Uterus (tissue), 4 donors: ENCODE measurements around the gene SETDB2. TPM values are rescaled to one million over a fixed set of nuclear protein-coding genes. Genes with fewer than 3 reads are reported as not detected.

Experiments used
- DNase-seq, 2 donors: peaks; one replicate each; pipeline ENCODE4 v3.0.0-alpha.2; 2019 to 2020
- H3K27ac ChIP-seq, 2 donors: fragments of 200-600 bp; sonication (generic); 1 replicate in 1 of 2; 2 replicates in 1 of 2; pipeline ENCODE4 v1.5.1; 2016 to 2018
- H3K27me3 ChIP-seq, 2 donors: fragments of 200-600 bp; sonication (generic); one replicate each; pipeline ENCODE4 v1.5.1; 2018 to 2019; ENCODE audit warnings: control low read depth in 1 of 2
- H3K36me3 ChIP-seq, 2 donors: fragments of 200-600 bp; sonication (generic); one replicate each; pipeline ENCODE4 v1.5.1; 2019; ENCODE audit warnings: control low read depth in 1 of 2
- H3K4me1 ChIP-seq, 2 donors: fragments of 200-600 bp; sonication (generic); one replicate each; pipeline ENCODE4 v1.5.1; 2018 to 2019; ENCODE audit warnings: control low read depth in 1 of 2
- H3K4me3 ChIP-seq, 2 donors: fragments of 200-600 bp; sonication (generic); 1 replicate in 1 of 2; 2 replicates in 1 of 2; pipeline ENCODE4 v1.5.1; 2018 to 2019; ENCODE audit warnings: mild to moderate bottlenecking in 1 of 2
- H3K9me3 ChIP-seq, 2 donors: fragments of 200-600 bp; sonication (generic); one replicate each; pipeline ENCODE4 v1.5.1; 2019; ENCODE audit warnings: control low read depth in 1 of 2
- POLR2A ChIP-seq, 2 donors: fragments of 450-650 bp; IDR thresholded peaks; one replicate each; pipeline ENCODE4 v1.6.1; 2016; ENCODE audit warnings: antibody characterized with exemption in 2 of 2, mild to moderate bottlenecking in 1 of 2, moderate library complexity in 1 of 2
- intact Hi-C: fragments of 100-400 bp; cut with DNase I; formaldehyde crosslinking; loops from one replicate; pipeline ENCODE4 v1.15.1; 2023; ENCODE audit warnings: low total_unique reads
- total RNA-seq, 4 donors: library from RNA; depleted of rRNA in 3 of 4; stranded (reverse); fragments of >200 nt in 3 of 4; gene quantifications; one replicate each; pipeline versions ENCODE4 v1.1.0 to v1.2.4, GENCODE V29; 2014 to 2023
- TF ChIP-seq, protein P1 (sequence below), 4 experiments: fragments of 200-600 bp in 2 of 4; fragments of 450-650 bp in 2 of 4; sonication (generic) in 2 of 4; IDR thresholded peaks; one replicate each; pipeline ENCODE4 v1.5.1; 2016 to 2019; ENCODE audit warnings: antibody characterized with exemption in 4 of 4, mild to moderate bottlenecking in 2 of 4, moderate library complexity in 1 of 4
- donor health status: DM: yes; HTN: yes; CAD: no.

SETDB2 gene
- total RNA-seq, 4 donors from 2014 or later: 9.5 to 24.1 (median 19.0) TPM

DNA sequence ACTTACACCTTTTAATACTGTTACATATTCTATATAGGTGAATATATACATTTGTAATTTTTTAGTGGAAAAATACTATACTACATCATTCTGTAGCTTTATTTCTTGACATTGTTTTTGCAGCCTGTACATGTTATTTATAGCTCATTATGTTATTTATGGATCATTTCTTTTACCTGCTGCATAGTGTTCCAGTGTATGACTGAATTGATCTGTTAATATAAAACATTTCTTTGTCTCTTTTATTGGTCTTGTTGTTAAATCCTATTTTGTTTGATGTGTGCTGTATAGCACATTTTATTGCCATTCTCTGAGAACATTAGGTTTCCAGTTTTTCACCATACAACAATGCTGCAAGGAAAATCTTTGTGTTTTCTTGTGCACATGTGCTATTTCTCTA is 2.4 kb downstream of the SETDB2 start:
- Histone ChIP-seq H3K27ac (peak overlapping the region in 1 of 2 donors; percentile 98), H3K4me3 (no peak overlapping the region), H3K36me3 (no peaks in the 10 kb centered on the region), H3K27me3 (no peaks in the 10 kb centered on the region), H3K9me3 (no peaks in the 10 kb centered on the region), H3K4me1 (no peaks in the 10 kb centered on the region)
- DNase-seq: no peak
- intact Hi-C loops: no loop called here
- TF ChIP-seq, protein P1, sequence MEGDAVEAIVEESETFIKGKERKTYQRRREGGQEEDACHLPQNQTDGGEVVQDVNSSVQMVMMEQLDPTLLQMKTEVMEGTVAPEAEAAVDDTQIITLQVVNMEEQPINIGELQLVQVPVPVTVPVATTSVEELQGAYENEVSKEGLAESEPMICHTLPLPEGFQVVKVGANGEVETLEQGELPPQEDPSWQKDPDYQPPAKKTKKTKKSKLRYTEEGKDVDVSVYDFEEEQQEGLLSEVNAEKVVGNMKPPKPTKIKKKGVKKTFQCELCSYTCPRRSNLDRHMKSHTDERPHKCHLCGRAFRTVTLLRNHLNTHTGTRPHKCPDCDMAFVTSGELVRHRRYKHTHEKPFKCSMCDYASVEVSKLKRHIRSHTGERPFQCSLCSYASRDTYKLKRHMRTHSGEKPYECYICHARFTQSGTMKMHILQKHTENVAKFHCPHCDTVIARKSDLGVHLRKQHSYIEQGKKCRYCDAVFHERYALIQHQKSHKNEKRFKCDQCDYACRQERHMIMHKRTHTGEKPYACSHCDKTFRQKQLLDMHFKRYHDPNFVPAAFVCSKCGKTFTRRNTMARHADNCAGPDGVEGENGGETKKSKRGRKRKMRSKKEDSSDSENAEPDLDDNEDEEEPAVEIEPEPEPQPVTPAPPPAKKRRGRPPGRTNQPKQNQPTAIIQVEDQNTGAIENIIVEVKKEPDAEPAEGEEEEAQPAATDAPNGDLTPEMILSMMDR (IDR thresholded peaks at IDR 0.05): no peak
- no peak for TF ChIP-seq POLR2A (IDR thresholded peaks at IDR 0.05)

DNA sequence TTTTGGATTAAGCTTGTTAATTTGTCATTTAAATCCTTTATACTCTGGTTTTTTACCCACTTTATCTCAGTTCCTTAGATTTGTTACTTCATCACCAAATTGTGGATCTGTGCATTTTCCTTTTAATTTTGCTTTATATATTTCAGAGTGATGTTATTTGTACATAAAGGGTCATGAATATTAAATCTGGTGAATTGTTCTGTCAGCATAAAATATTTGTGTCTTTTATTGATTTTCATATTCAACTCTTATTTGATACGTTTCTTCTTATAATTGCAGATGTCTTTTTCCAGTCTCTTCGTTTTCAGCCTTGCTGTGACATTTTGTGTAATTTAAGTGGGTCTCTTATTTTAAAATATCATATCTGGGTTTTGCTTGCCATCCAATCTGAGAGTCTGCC is 4.7 kb downstream of the SETDB2 start:
- no peaks in the 10 kb centered on the region for H3K36me3 ChIP-seq
- no peaks in the 10 kb centered on the region for H3K27me3 ChIP-seq
- no peaks in the 10 kb centered on the region for H3K9me3 ChIP-seq
- no peaks in the 10 kb centered on the region for H3K4me1 ChIP-seq
- no peak for TF ChIP-seq POLR2A (IDR thresholded peaks at IDR 0.05)
- TF ChIP-seq, protein P1 (IDR thresholded peaks at IDR 0.05): no peak
- no peak for DNase-seq
- no peak overlapping the region for H3K4me3 ChIP-seq
- H3K27ac ChIP-seq: peak overlapping the region in 1 of 2 donors; percentile 98
- intact Hi-C loops: no loop called here

DNA sequence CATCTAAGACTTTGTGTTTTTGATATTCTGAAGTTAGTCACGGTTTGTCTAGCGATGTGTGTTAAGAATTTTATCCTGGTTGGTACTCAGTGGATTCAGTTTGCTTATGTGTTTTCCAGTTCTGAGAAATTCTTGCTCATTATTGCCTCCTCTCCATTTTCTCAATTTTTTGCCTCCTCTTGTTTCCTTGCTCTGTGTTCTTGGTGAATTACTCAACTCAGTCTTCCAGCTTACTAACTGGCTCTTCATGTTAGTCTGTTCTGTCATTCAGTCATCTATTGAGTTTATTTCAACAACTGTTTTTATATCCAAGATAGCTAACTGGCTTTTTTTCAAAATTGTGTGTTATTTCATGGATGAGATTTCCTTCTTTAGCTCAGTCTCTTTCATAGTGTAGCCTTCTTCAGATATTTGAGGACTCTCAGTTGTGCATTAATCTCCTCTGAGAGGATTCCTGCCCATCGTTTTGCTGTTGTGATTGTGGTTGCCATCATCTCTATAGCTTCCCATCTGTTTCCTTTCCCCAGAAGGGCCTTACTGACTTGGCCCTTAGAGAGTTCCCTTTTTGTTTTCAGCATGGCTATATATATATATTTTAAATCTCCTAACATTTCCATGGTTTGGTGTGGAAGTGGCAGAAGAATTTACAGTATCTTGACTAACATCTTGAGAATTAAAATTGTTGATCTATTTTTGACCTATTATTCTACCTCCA is 6.2 kb downstream of the SETDB2 start:
- Histone ChIP-seq H3K4me3 (no peak overlapping the region), H3K9me3 (no peaks in the 10 kb centered on the region), H3K36me3 (no peaks in the 10 kb centered on the region), H3K4me1 (no peaks in the 10 kb centered on the region), H3K27me3 (no peaks in the 10 kb centered on the region), H3K27ac (no peak overlapping the region)
- intact Hi-C loops: no loop called here
- no peak for DNase-seq
- TF ChIP-seq POLR2A (IDR thresholded peaks at IDR 0.05): no peak
- TF ChIP-seq, protein P1 (IDR thresholded peaks at IDR 0.05): no peak

DNA sequence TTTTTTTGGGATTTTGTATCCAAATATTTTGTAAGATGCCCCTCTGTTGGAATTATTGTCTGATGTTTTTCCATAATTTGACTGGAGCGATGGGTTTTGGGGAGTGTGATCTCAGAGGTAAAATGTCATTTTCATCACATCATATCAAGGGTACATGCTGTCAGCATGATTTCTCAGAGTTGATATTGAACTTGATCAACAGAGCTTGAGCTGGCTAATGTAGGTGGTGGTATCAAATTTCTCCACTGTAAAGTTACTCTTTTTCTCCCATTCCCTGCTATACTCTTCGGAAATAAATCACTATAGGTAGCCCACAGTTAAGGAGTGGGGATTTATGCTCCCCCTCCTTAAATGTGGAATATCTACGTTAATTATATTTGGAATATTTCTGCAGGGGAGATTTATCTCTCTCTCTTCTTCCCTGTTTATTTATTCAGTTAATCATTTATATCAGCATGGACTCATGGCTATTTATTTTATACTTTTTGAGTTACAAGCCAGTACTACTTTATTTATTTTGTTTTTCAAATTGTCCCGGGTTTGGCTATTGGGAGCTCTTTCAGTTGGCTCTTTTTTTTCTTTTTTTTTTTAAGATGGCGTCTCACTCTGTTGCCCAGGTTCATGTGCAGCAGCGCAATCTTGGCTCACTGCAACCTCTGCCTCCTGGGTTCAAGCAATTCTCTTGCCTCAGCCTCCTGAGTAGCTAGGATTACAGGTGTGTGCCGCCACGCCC is 8.8 kb downstream of the SETDB2 start:
- intact Hi-C loops: no loop called here
- Histone ChIP-seq H3K27ac (no peak overlapping the region), H3K36me3 (no peaks in the 10 kb centered on the region), H3K9me3 (no peaks in the 10 kb centered on the region), H3K4me1 (no peaks in the 10 kb centered on the region), H3K4me3 (no peak overlapping the region), H3K27me3 (no peaks in the 10 kb centered on the region)
- DNase-seq: no peak
- TF ChIP-seq, protein P1 (IDR thresholded peaks at IDR 0.05): no peak
- TF ChIP-seq POLR2A (IDR thresholded peaks at IDR 0.05): no peak

DNA sequence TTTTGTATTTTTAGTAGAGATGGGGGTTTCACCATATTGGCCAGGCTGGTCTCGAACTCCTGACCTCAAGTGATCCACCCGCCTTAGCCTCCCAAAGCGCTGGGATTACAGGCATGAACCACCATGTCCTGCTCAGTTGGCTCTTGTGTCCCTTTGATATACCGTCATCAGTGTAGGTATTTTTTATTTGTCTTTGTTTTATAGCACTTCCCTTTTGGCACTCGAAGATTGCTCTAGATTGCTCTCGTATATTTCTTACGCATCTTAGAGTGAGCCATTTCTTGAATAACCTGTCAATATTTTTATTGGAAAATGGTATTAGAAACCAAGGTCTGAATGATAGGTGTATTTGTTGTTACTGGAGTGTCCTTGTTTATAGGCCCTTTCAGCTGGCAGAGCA is 9.4 kb downstream of the SETDB2 start:
- Histone ChIP-seq H3K4me1 (no peaks in the 10 kb centered on the region), H3K27me3 (no peaks in the 10 kb centered on the region), H3K9me3 (no peaks in the 10 kb centered on the region), H3K27ac (no peak overlapping the region), H3K36me3 (no peaks in the 10 kb centered on the region), H3K4me3 (no peak overlapping the region)
- no peak for DNase-seq
- TF ChIP-seq POLR2A (IDR thresholded peaks at IDR 0.05): no peak
- TF ChIP-seq, protein P1 (IDR thresholded peaks at IDR 0.05): no peak
- intact Hi-C loops: no loop called here
